ENCODE measurements around the gene COL24A1.
"Not testable (repeated sequence)": the region's sequence is repeated elsewhere in the genome, so short reads cannot be mapped to it uniquely, and the experiment has no call there.

The COL24A1 gene

GRCh38 chr1:86152887-86153286 is 3.7 kb downstream of the COL24A1 start:
- DNase-seq (ENCODE audit: low read depth) = no peak

GRCh38 chr1:86151427-86151826 is 5.1 kb downstream of the COL24A1 start:
- DNase-seq (ENCODE audit: low read depth) = no peak

GRCh38 chr1:86150553-86151055 is 6.0 kb downstream of the COL24A1 start:
- DNase-seq (ENCODE audit: low read depth) = no peak

- DNase-seq (ENCODE audit: low read depth) = no peak
Observed at GRCh38 chr1:86149591-86149990, 7.0 kb downstream of the COL24A1 start.

- DNase-seq (ENCODE audit: low read depth) = no peak
Observed at GRCh38 chr1:86147755-86148154, 8.8 kb downstream of the COL24A1 start.

GRCh38 chr1:86146566-86146965 is 10.0 kb downstream of the COL24A1 start:
- no peak for DNase-seq (ENCODE audit: low read depth)

- no peak for DNase-seq (ENCODE audit: low read depth)
Observed at GRCh38 chr1:86140281-86140880, 16.2 kb downstream of the COL24A1 start.

- DNase-seq (ENCODE audit: low read depth) = no peak
Observed at GRCh38 chr1:86138746-86139145, 17.8 kb downstream of the COL24A1 start.

GRCh38 chr1:86137436-86137835 is 19.1 kb downstream of the COL24A1 start:
- no peak for DNase-seq (ENCODE audit: low read depth)

GRCh38 chr1:86119214-86119764 is 37.3 kb downstream of the COL24A1 start:
- no peak for DNase-seq (ENCODE audit: low read depth)

GRCh38 chr1:86114816-86115400 is 41.7 kb downstream of the COL24A1 start:
- no peak for DNase-seq (ENCODE audit: low read depth)

GRCh38 chr1:86114236-86114635 is 42.3 kb downstream of the COL24A1 start:
- no peak for DNase-seq (ENCODE audit: low read depth)

GRCh38 chr1:86111590-86111989 is 45.0 kb downstream of the COL24A1 start:
- not testable (repeated sequence) for DNase-seq (ENCODE audit: low read depth)

- no peak for DNase-seq (ENCODE audit: low read depth)
Observed at GRCh38 chr1:86110451-86111129, 46.0 kb downstream of the COL24A1 start.

GRCh38 chr1:86105533-86105866 is 51.1 kb downstream of the COL24A1 start:
- no peak for DNase-seq (ENCODE audit: low read depth)

GRCh38 chr1:86104606-86105532 is 51.7 kb downstream of the COL24A1 start:
- no peak for DNase-seq (ENCODE audit: low read depth)

- DNase-seq (ENCODE audit: low read depth) = no peak
Observed at GRCh38 chr1:86101616-86102015, 55.0 kb downstream of the COL24A1 start.

GRCh38 chr1:86100401-86100800 is 56.2 kb downstream of the COL24A1 start:
- DNase-seq (ENCODE audit: low read depth) = no peak

GRCh38 chr1:86089765-86090164 is 66.8 kb downstream of the COL24A1 start:
- DNase-seq (ENCODE audit: low read depth) = no peak

- DNase-seq (ENCODE audit: low read depth) = no peak
Observed at GRCh38 chr1:86085741-86086409, 70.7 kb downstream of the COL24A1 start.

GRCh38 chr1:86084998-86085397 is 71.6 kb downstream of the COL24A1 start:
- no peak for DNase-seq (ENCODE audit: low read depth)

GRCh38 chr1:86082183-86082582 is 74.4 kb downstream of the COL24A1 start:
- DNase-seq (ENCODE audit: low read depth) = no peak
